H1 (cell line): ENCODE results near the gene NMUR1. TPM values are rescaled to one million over a fixed set of nuclear protein-coding genes. Genes with fewer than 3 reads are reported as not detected.
A peak's percentile ranks its signal among the peaks of the same experiment; 100 is the strongest.

Experiments used
- CTCF ChIA-PET: fragments of 300-600 bp; sonication (Branson Sonifier 250); formaldehyde crosslinking; loops from one replicate; lab custom pipeline; 2021; ENCODE audit not compliant: partially characterized antibody; lab: Charles Lee
- POLR2A ChIA-PET: fragments of 300-600 bp; sonication (Branson Sonifier 250); formaldehyde crosslinking; loops from one replicate; lab custom pipeline; 2021; ENCODE audit warnings: inconsistent platforms; ENCODE audit not compliant: partially characterized antibody; lab: Charles Lee
- DNase-seq, 2 experiments: peaks; one replicate each; pipeline versions ENCODE4 v3.0.0 to v3.0.0-alpha.2; 2010 to 2022; ENCODE audit warnings: low spot score in 2 of 2, low read depth in 1 of 2, mixed read lengths in 1 of 2
- FAIRE-seq: peaks from 2 replicates; lab custom pipeline; 2011; peaks lifted over from hg19 to GRCh38; lab: Jason Lieb, UNC
- H2AFZ ChIP-seq: 2 replicates; pipeline ENCODE4 v1.8.1; 2012; ENCODE audit warnings: low read length, inconsistent platforms
- H2AK5ac ChIP-seq: 2 replicates; pipeline ENCODE4 v1.6.1; 2013; ENCODE audit warnings: low read depth, low read length
- H2BK120ac ChIP-seq: replicated peaks from 2 replicates; pipeline ENCODE3; 2013; ENCODE audit warnings: low read depth, low read length, inconsistent platforms
- H2BK12ac ChIP-seq: 2 replicates; pipeline ENCODE4 v1.6.1; 2013; ENCODE audit warnings: low read depth, low read length
- H2BK15ac ChIP-seq: 2 replicates; pipeline ENCODE4 v1.6.1; 2013; ENCODE audit warnings: low read length
- H2BK20ac ChIP-seq: 2 replicates; pipeline ENCODE4 v1.6.1; 2013; ENCODE audit warnings: low read length
- H2BK5ac ChIP-seq: 2 replicates; pipeline ENCODE4 v1.6.1; 2013; ENCODE audit warnings: low read depth, low read length
- H3K14ac ChIP-seq: 2 replicates; pipeline ENCODE4 v1.6.1; 2013; ENCODE audit warnings: inconsistent platforms; ENCODE audit not compliant: insufficient read length
- H3K18ac ChIP-seq: 2 replicates; pipeline ENCODE4 v1.6.1; 2013; ENCODE audit warnings: low read length; ENCODE audit errors: extremely low read depth
- H3K23ac ChIP-seq: 2 replicates; pipeline ENCODE4 v1.6.1; 2013; ENCODE audit warnings: inconsistent platforms; ENCODE audit not compliant: insufficient read length
- H3K23me2 ChIP-seq: 2 replicates; pipeline ENCODE4 v1.6.1; 2013; ENCODE audit warnings: low read depth, low read length
- H3K27ac ChIP-seq: 2 replicates; pipeline ENCODE4 v1.6.1; 2011; ENCODE audit warnings: low read depth, low read length, inconsistent platforms
- H3K27me3 ChIP-seq, 4 experiments: replicated peaks in 1 of 4; 1 replicate in 1 of 4; 2 replicates in 3 of 4; pipeline versions ENCODE4 v1.6.1 to v1.8.1; 2011 to 2013; ENCODE audit warnings: low read length in 3 of 4, mild to moderate bottlenecking in 3 of 4, inconsistent platforms in 2 of 4, mixed read lengths in 2 of 4, moderate library complexity in 1 of 4; ENCODE audit not compliant: control insufficient read depth in 3 of 4, insufficient read depth in 3 of 4; ENCODE audit errors: extremely low read depth in 1 of 4
- H3K36me3 ChIP-seq, 4 experiments: 2 replicates each; pipeline versions ENCODE4 v1.6.1 to v1.8.1; 2011 to 2013; ENCODE audit warnings: mild to moderate bottlenecking in 4 of 4, low read length in 3 of 4, moderate library complexity in 2 of 4, control low read depth in 1 of 4, inconsistent platforms in 1 of 4; ENCODE audit not compliant: insufficient read depth in 4 of 4, control insufficient read depth in 2 of 4
- H3K4ac ChIP-seq: replicated peaks from 2 replicates; pipeline ENCODE3; 2013; ENCODE audit warnings: low read length, low read depth, mixed read lengths, inconsistent platforms; ENCODE audit not compliant: insufficient read length
- H3K4me1 ChIP-seq, 4 experiments: replicated peaks in 1 of 4; 1 replicate in 1 of 4; 2 replicates in 3 of 4; pipeline versions ENCODE4 v1.6.1 to v1.8.1; 2011 to 2013; ENCODE audit warnings: low read length in 3 of 4, inconsistent platforms in 2 of 4, mixed read lengths in 1 of 4; ENCODE audit not compliant: insufficient read depth in 4 of 4, control insufficient read depth in 3 of 4
- H3K4me2 ChIP-seq, 2 experiments: 2 replicates each; pipeline versions ENCODE4 v1.6.1 to v1.8.1; 2011 to 2013; ENCODE audit warnings: low read depth in 2 of 2, low read length in 2 of 2, control low read depth in 1 of 2, inconsistent platforms in 1 of 2, mild to moderate bottlenecking in 1 of 2; ENCODE audit not compliant: insufficient read depth in 1 of 2
- H3K4me3 ChIP-seq, 4 experiments: fragments of 200-600, 300-600 bp in 1 of 4; sonication (generic), shearing (Covaris generic), sonication (Bioruptor Twin) in 1 of 4; 2 replicates each; pipeline versions ENCODE4 v1.5.1 to v1.8.1; 2011 to 2016; ENCODE audit warnings: low read length in 4 of 4, low read depth in 3 of 4, control low read depth in 2 of 4, inconsistent platforms in 2 of 4, mild to moderate bottlenecking in 2 of 4, mixed read lengths in 1 of 4, moderate library complexity in 1 of 4; ENCODE audit not compliant: insufficient read depth in 2 of 4; ENCODE audit errors: extremely low read depth in 1 of 4
- H3K56ac ChIP-seq: replicated peaks from 2 replicates; pipeline ENCODE3; 2013; ENCODE audit warnings: low read depth, mild to moderate bottlenecking, mixed read lengths, low read length, inconsistent platforms; ENCODE audit not compliant: insufficient read length
- H3K79me1 ChIP-seq: 2 replicates; pipeline ENCODE4 v1.6.1; 2013; ENCODE audit warnings: low read depth, low read length, control low read depth
- H3K79me2 ChIP-seq, 2 experiments: 2 replicates each; pipeline versions ENCODE4 v1.6.1 to v1.8.1; 2012 to 2013; ENCODE audit warnings: low read length in 2 of 2, mild to moderate bottlenecking in 2 of 2, inconsistent platforms in 1 of 2; ENCODE audit not compliant: insufficient read depth in 2 of 2, control insufficient read depth in 1 of 2
- H3K9ac ChIP-seq, 4 experiments: replicated peaks in 1 of 4; 1 replicate in 1 of 4; 2 replicates in 3 of 4; pipeline versions ENCODE4 v1.6.1 to v1.8.1; 2011 to 2013; ENCODE audit warnings: low read depth in 3 of 4, low read length in 3 of 4, control low read depth in 2 of 4, mild to moderate bottlenecking in 2 of 4, moderate library complexity in 2 of 4, inconsistent platforms in 1 of 4; ENCODE audit errors: extremely low read depth in 1 of 4
- H3K9me3 ChIP-seq, 2 experiments: 2 replicates each; pipeline versions ENCODE4 v1.6.1 to v1.8.1; 2012 to 2013; ENCODE audit warnings: mild to moderate bottlenecking in 2 of 2, moderate library complexity in 2 of 2, control low read depth in 1 of 2, inconsistent platforms in 1 of 2, low read depth in 1 of 2, low read length in 1 of 2, mixed read lengths in 1 of 2; ENCODE audit not compliant: insufficient read depth in 2 of 2
- H4K20me1 ChIP-seq, 2 experiments: replicated peaks in 1 of 2; 2 replicates each; pipeline versions ENCODE3 to v1.8.1; 2011 to 2013; ENCODE audit warnings: inconsistent platforms in 2 of 2, low read length in 2 of 2, mild to moderate bottlenecking in 1 of 2; ENCODE audit not compliant: insufficient read depth in 2 of 2, control insufficient read depth in 1 of 2
- H4K5ac ChIP-seq: 2 replicates; pipeline ENCODE4 v1.6.1; 2013; ENCODE audit warnings: low read length, low read depth, mixed read lengths, inconsistent platforms; ENCODE audit not compliant: insufficient read length
- H4K8ac ChIP-seq: 2 replicates; pipeline ENCODE4 v1.8.0; 2013; ENCODE audit warnings: mild to moderate bottlenecking, moderate library complexity, low read length, inconsistent platforms; ENCODE audit not compliant: insufficient read depth; ENCODE audit errors: extremely low read depth
- H4K91ac ChIP-seq: replicated peaks from 2 replicates; pipeline ENCODE3; 2013; ENCODE audit warnings: low read length, mixed read lengths, inconsistent platforms; ENCODE audit not compliant: insufficient read length
- CBX5 ChIP-seq: fragments of 300-800, 300-1000 bp; sonication (generic); IDR thresholded peaks from 2 replicates; pipeline ENCODE4 v1.7.1; 2016; ENCODE audit warnings: antibody characterized with exemption, low read length, low read depth
- WGBS, 2 experiments: shearing (Covaris generic) in 1 of 2; methylation state at CpG; one replicate each; pipeline versions ENCODE4 v1.1.6 to v1.1.7; 2013 to 2015; ENCODE audit warnings: low lambda C conversion rate in 2 of 2, mixed read lengths in 2 of 2, inconsistent platforms in 1 of 2, low coverage in 1 of 2, missing lambda C conversion rate in 1 of 2; ENCODE audit not compliant: insufficient replicate concordance in 2 of 2, insufficient coverage in 1 of 2, insufficient read length in 1 of 2; ENCODE audit errors: extremely low coverage in 1 of 2, missing lambda C conversion rate in 1 of 2; 5-methylcytosine and 5-hydroxymethylcytosine counted together
- polyA plus RNA-seq, 7 experiments: library from polyadenylated mRNA; depleted of rRNA in 3 of 7; stranded (reverse) in 5 of 7; unstranded in 2 of 7; fragments of >200 nt in 5 of 7; fragments of 200-250 nt in 2 of 7; gene quantifications; 1 replicate in 5 of 7; 2 replicates in 1 of 7; 4 replicates in 1 of 7; pipeline versions ENCODE4 v1.2.1 to v1.2.3, GENCODE V29; 2011 to 2013; ENCODE audit warnings: missing spikeins in 2 of 7, mixed read lengths in 2 of 7
- total RNA-seq: library from RNA; stranded (reverse); fragmentation: NEBNext Ultra II Directional; extraction: Animal tissue kit (Norgen Biotek cat#: 25700); gene quantifications from 2 replicates; pipeline ENCODE4 v1.2.1, GENCODE V29; 2021

NMUR1 gene
- total and polyA plus RNA-seq, 2 of the 8 experiments (the other 6 are each of a cell fraction or from before 2014, with no cell fraction given), result 0.56 to 1.5 TPM

- no peak for DNase-seq
- Histone ChIP-seq H3K18ac (peak overlapping the region; percentile 98), H2BK5ac (peak overlapping the region; percentile 92; the same call in 1 of the 2 replicates), H3K14ac (no peak overlapping the region), H4K5ac (peak overlapping the region; percentile 92), H2AFZ (no peak overlapping the region), H4K91ac (peak overlapping the region; percentile 91), H3K56ac (no peak overlapping the region), H3K4me3 (no peak overlapping the region), H4K8ac (peak overlapping the region; percentile 53; the same call in 1 of the 2 replicates), H3K4ac (peak overlapping the region; percentile 24), H3K79me2 (no peaks in the 10 kb centered on the region), H3K4me1 (peaks cover 3 to 35% (median 24%) of the 10 kb centered on the region in 4 experiments), H4K20me1 (no peaks in the 10 kb centered on the region), H3K36me3 (no peaks in the 10 kb centered on the region), H3K9ac (peak overlapping the region in 1 of 4 experiments; percentile 45; a peak in 1 of 7 replicates), H3K27me3 (no peaks in the 10 kb centered on the region), H3K79me1 (no peaks in the 10 kb centered on the region), H2BK15ac (peak overlapping the region; percentile 81; the same call in 1 of the 2 replicates), H2BK20ac (peak overlapping the region; percentile 98; the same call in 1 of the 2 replicates), H3K23me2 (peaks cover 5% of the 10 kb centered on the region), H2AK5ac (peak overlapping the region; percentile 83; the same call in 1 of the 2 replicates), H3K9me3 (peaks cover 0 to 2% of the 10 kb centered on the region in 2 experiments; a peak in 1 of 4 replicates), H3K23ac (no peak overlapping the region), H2BK12ac (peak overlapping the region; percentile 77), H2BK120ac (peak overlapping the region; percentile 96), H3K27ac (peak overlapping the region; percentile 88), H3K4me2 (0 out of 4 replicates have a peak overlapping the region, but pooled peaks of 1 of the 2 experiments have one; percentile 33)
- ChIA-PET CTCF (interaction anchor here (1.0 to 16.1 kb wide), 6 partner anchors 14 to 58 kb away, joined by 3 to 368 read pairs (median 12); partner anchors contain the start of gene TEX44), POLR2A (interaction anchor here (1.1 to 1.2 kb wide), 3 partner anchors 10 to 97 kb away, joined by 3 to 4 read pairs (median 3); no protein-coding TSS in a partner anchor)
- WGBS, 2 experiments, result 94% methylated on average over 10 of the region's 10 CpGs; no CpG with 5 or more reads in 1 of the 2 experiments
- no peak for FAIRE-seq
- TF ChIP-seq CBX5, result no peak
Observed at GRCh38 chr2:231575612-231576256, 45.5 kb upstream of the NMUR1 start.
